ENCODE results near the gene ARHGEF11.

- TF ChIP-seq CTCF (IDR thresholded peaks at IDR 0.05) (no peak), EZH2 (IDR thresholded peaks at IDR 0.05; ENCODE audit: borderline replicate concordance, insufficient read depth, low read depth, low read length, poor library complexity, severe bottlenecking) (no peak)
Observed at GRCh38 chr1:157004806-157005205, 40.7 kb downstream of the ARHGEF11 start.

Measured in B cell (primary cell).